OCI-LY1 (cell line): ENCODE data around the gene PRRG4.
"Not testable (repeated sequence)": the region's sequence is repeated elsewhere in the genome, so short reads cannot be mapped to it uniquely, and the experiment has no call there.

ENCODE experiments used
- H2AFZ ChIP-seq: fragments of 200-600 bp; sonication (generic), shearing (Covaris generic); 2 replicates; pipeline ENCODE4 v1.6.0; 2014; ENCODE audit warnings: antibody characterized with exemption, mild to moderate bottlenecking, low read length
- H3F3A ChIP-seq: fragments of 200-600 bp; sonication (generic), shearing (Covaris generic); 2 replicates; pipeline ENCODE4 v1.6.0; 2014; ENCODE audit warnings: mild to moderate bottlenecking, antibody characterized with exemption, low read length, moderate library complexity; ENCODE audit not compliant: insufficient read depth
- H3K27ac ChIP-seq: fragments of 200-600 bp; sonication (generic); 2 replicates; pipeline ENCODE4 v1.5.1; 2014; ENCODE audit warnings: low read length, mixed run types, mild to moderate bottlenecking, low read depth; ENCODE audit not compliant: poor library complexity, severe bottlenecking
- H3K27me3 ChIP-seq: fragments of 200-600 bp; sonication (generic); 2 replicates; pipeline ENCODE4 v1.6.0; 2014; ENCODE audit warnings: antibody characterized with exemption, mild to moderate bottlenecking, low read length, moderate library complexity; ENCODE audit not compliant: insufficient read depth
- H3K36me3 ChIP-seq: fragments of 200-600 bp; sonication (generic); 2 replicates; pipeline ENCODE4 v1.6.1; 2014; ENCODE audit warnings: mild to moderate bottlenecking, antibody characterized with exemption, low read length, moderate library complexity, mixed read lengths; ENCODE audit not compliant: insufficient read depth
- H3K4me1 ChIP-seq: fragments of 200-600 bp; sonication (generic); 2 replicates; pipeline ENCODE4 v1.5.1; 2014; ENCODE audit warnings: mild to moderate bottlenecking, low read length, moderate library complexity; ENCODE audit not compliant: insufficient read depth, severe bottlenecking
- H3K4me2 ChIP-seq: fragments of 200-600 bp; sonication (generic), shearing (Covaris generic); 2 replicates; pipeline ENCODE4 v1.6.1; 2014; ENCODE audit warnings: low read length
- H3K4me3 ChIP-seq: fragments of 200-600 bp; sonication (generic); 2 replicates; pipeline ENCODE4 v1.5.1; 2014; ENCODE audit warnings: low read length, low read depth, mild to moderate bottlenecking, mixed read lengths; ENCODE audit not compliant: poor library complexity, severe bottlenecking
- H3K79me2 ChIP-seq: fragments of 200-600 bp; shearing (Covaris generic); 2 replicates; pipeline ENCODE4 v1.6.1; 2016; ENCODE audit warnings: mixed run types, low read length, mixed read lengths; ENCODE audit not compliant: insufficient read depth
- H3K9ac ChIP-seq: fragments of 200-600 bp; sonication (generic), shearing (Covaris generic); 2 replicates; pipeline ENCODE4 v1.6.1; 2014; ENCODE audit warnings: mild to moderate bottlenecking, low read length, mixed read lengths
- H3K9me2 ChIP-seq: fragments of 200-600 bp; sonication (generic), shearing (Covaris generic); 2 replicates; pipeline ENCODE4 v1.6.1; 2014; ENCODE audit warnings: low read depth, mild to moderate bottlenecking, low read length, mixed read lengths
- H3K9me3 ChIP-seq: fragments of 200-600 bp; shearing (Covaris generic); 2 replicates; pipeline ENCODE4 v1.6.1; 2014; ENCODE audit warnings: low read length, mixed read lengths
- H4K20me1 ChIP-seq: fragments of 200-600 bp; sonication (generic), shearing (Covaris generic); 2 replicates; pipeline ENCODE4 v1.6.0; 2016; ENCODE audit warnings: mild to moderate bottlenecking, low read length; ENCODE audit not compliant: insufficient read depth
- CTCF ChIP-seq: fragments of 200-600 bp; sonication (generic), shearing (Covaris generic); IDR thresholded peaks from 2 replicates; pipeline ENCODE4 v1.5.1; 2017; ENCODE audit warnings: mild to moderate bottlenecking, antibody characterized with exemption, low read length, moderate library complexity, mixed read lengths
- EZH2 ChIP-seq: fragments of 200-600 bp; sonication (generic), shearing (Covaris generic); IDR thresholded peaks from 2 replicates; pipeline ENCODE4 v1.8.0; 2017; ENCODE audit warnings: borderline replicate concordance, mixed run types, mild to moderate bottlenecking, antibody characterized with exemption, low read length, moderate library complexity, mixed read lengths

PRRG4 gene

GRCh38 chr11:32861850-32862577 lies 32.3 kb downstream of the PRRG4 start:
- Histone ChIP-seq H3K27me3 (0 out of 2 replicates have a peak, but pooled peaks cover under 1% of the 10 kb centered on the region), H3K4me3 (no peak overlapping the region), H3K4me1 (no peaks in the 10 kb centered on the region), H3K36me3 (no peaks in the 10 kb centered on the region), H2AFZ (no peak overlapping the region), H3K9me2 (no peaks in the 10 kb centered on the region), H3K9me3 (no peaks in the 10 kb centered on the region), H3K9ac (no peak overlapping the region), H3K4me2 (no peak overlapping the region), H3F3A (no peaks in the 10 kb centered on the region), H4K20me1 (no peaks in the 10 kb centered on the region), H3K79me2 (no peaks in the 10 kb centered on the region), H3K27ac (no peak overlapping the region)
- no peak for TF ChIP-seq EZH2
- no peak for TF ChIP-seq CTCF

DNA sequence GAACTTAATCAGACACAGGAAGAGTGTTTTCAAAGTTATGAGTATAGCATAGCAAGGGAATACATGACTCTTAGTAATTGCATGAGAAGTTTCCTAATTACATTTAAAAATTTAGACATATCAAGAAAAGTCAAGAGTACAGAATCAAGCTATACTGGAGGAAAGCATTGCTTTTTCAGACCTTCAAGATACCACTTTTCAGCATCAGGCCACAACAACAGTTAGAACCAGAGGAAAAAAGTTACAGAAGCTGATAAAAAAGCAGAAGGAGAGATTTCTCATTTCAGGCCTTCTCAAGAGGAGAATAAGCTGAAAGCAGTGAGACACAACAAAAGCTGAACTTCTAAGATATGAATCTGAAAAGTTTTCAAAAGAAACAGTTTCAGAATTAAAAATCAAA lies 34.8 kb downstream of the PRRG4 start:
- Histone ChIP-seq H3K9me3 (no peaks in the 10 kb centered on the region), H3K4me3 (no peak overlapping the region), H3K79me2 (no peaks in the 10 kb centered on the region), H3K36me3 (no peaks in the 10 kb centered on the region), H3K27ac (no peak overlapping the region), H3F3A (no peaks in the 10 kb centered on the region), H3K9ac (no peak overlapping the region), H3K4me1 (no peaks in the 10 kb centered on the region), H3K4me2 (no peak overlapping the region), H3K9me2 (no peaks in the 10 kb centered on the region), H2AFZ (no peak overlapping the region), H4K20me1 (no peaks in the 10 kb centered on the region), H3K27me3 (0 out of 2 replicates have a peak, but pooled peaks cover 2% of the 10 kb centered on the region)
- TF ChIP-seq CTCF (no peak), EZH2 (no peak)

GRCh38 chr11:32868752-32869151 lies 39.0 kb downstream of the PRRG4 start:
- H3K4me1 ChIP-seq, H3K9me2 ChIP-seq, H3K27me3 ChIP-seq, H4K20me1 ChIP-seq, H2AFZ ChIP-seq, H3K79me2 ChIP-seq, H3F3A ChIP-seq, H3K27ac ChIP-seq, H3K4me2 ChIP-seq, H3K36me3 ChIP-seq, H3K9me3 ChIP-seq, H3K4me3 ChIP-seq, H3K9ac ChIP-seq: not testable (repeated sequence)

- peak; percentile 53; the same call in 1 of the 2 replicates for TF ChIP-seq CTCF
- no peak for TF ChIP-seq EZH2
Measured at GRCh38 chr11:32870676-32871075, 40.9 kb downstream of the PRRG4 start.

More at GRCh38 chr11:32870676-32871075, 40.9 kb downstream of the PRRG4 start:
- Histone ChIP-seq H3K4me3 (no peak overlapping the region), H3K9me2 (no peaks in the 10 kb centered on the region), H4K20me1 (no peaks in the 10 kb centered on the region), H3K9me3 (no peaks in the 10 kb centered on the region), H3K36me3 (no peaks in the 10 kb centered on the region), H3K27me3 (0 out of 2 replicates have a peak, but pooled peaks cover 2% of the 10 kb centered on the region), H3K9ac (no peak overlapping the region), H2AFZ (no peak overlapping the region), H3K4me1 (no peaks in the 10 kb centered on the region), H3F3A (no peaks in the 10 kb centered on the region), H3K79me2 (no peaks in the 10 kb centered on the region), H3K4me2 (no peak overlapping the region), H3K27ac (no peak overlapping the region)
